ENCODE measurements around the gene TRPM3.

DNA sequence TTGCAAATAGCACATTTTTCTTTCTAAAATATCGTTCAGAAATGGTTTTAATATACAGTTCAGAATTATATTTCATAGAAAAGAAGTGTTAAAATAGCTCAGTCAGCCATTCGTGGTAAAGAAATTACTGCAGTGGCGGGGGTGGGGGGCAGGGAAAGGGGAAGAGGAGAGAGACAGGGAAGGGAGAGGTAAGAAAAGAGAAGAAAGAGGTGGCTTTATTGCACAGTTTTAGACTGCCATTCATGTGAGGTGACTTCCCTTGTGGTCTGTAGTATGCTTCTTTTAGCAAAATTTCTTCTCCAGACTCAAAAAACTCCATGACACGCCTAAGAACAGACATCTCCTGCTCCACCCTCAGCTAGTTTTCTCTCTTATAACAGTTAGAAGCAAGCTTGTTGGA lies 259.6 kb downstream of the TRPM3 start:
- TF ChIP-seq, protein P1, sequence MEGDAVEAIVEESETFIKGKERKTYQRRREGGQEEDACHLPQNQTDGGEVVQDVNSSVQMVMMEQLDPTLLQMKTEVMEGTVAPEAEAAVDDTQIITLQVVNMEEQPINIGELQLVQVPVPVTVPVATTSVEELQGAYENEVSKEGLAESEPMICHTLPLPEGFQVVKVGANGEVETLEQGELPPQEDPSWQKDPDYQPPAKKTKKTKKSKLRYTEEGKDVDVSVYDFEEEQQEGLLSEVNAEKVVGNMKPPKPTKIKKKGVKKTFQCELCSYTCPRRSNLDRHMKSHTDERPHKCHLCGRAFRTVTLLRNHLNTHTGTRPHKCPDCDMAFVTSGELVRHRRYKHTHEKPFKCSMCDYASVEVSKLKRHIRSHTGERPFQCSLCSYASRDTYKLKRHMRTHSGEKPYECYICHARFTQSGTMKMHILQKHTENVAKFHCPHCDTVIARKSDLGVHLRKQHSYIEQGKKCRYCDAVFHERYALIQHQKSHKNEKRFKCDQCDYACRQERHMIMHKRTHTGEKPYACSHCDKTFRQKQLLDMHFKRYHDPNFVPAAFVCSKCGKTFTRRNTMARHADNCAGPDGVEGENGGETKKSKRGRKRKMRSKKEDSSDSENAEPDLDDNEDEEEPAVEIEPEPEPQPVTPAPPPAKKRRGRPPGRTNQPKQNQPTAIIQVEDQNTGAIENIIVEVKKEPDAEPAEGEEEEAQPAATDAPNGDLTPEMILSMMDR (IDR thresholded peaks at IDR 0.05) = no peak
- no peak for TF ChIP-seq POLR2A (IDR thresholded peaks at IDR 0.05)

Measured in esophagus squamous epithelium (tissue), 4 donors.